Adipocyte (in vitro differentiated cells): Measurements from ENCODE around the gene SCOC.

ENCODE experiments used
- DNase-seq: peaks from one replicate; pipeline ENCODE4 v3.0.0-alpha.2; 2015; ENCODE audit warnings: low read depth
- H3K27me3 ChIP-seq: replicated peaks from 2 replicates; pipeline ENCODE4 v1.7.0; 2013; ENCODE audit warnings: mild to moderate bottlenecking, low read length, moderate library complexity; ENCODE audit not compliant: control insufficient read depth, insufficient read depth
- H3K36me3 ChIP-seq: 2 replicates; pipeline ENCODE4 v1.7.0; 2013; ENCODE audit warnings: low read length, mild to moderate bottlenecking, moderate library complexity; ENCODE audit not compliant: control insufficient read depth, insufficient read depth, severe bottlenecking
- H3K4me1 ChIP-seq: 2 replicates; pipeline ENCODE4 v1.7.0; 2013; ENCODE audit warnings: mild to moderate bottlenecking, low read length, moderate library complexity; ENCODE audit not compliant: control insufficient read depth, insufficient read depth
- H3K4me3 ChIP-seq: 2 replicates; pipeline ENCODE4 v1.7.0; 2013; ENCODE audit warnings: mild to moderate bottlenecking, low read length, moderate library complexity
- H3K9ac ChIP-seq: 2 replicates; pipeline ENCODE4 v1.7.0; 2013; ENCODE audit warnings: mild to moderate bottlenecking, low read length, moderate library complexity
- H3K9me3 ChIP-seq: 2 replicates; pipeline ENCODE4 v1.7.0; 2013; ENCODE audit warnings: mild to moderate bottlenecking, low read length, moderate library complexity; ENCODE audit not compliant: control insufficient read depth

SCOC gene

DNA sequence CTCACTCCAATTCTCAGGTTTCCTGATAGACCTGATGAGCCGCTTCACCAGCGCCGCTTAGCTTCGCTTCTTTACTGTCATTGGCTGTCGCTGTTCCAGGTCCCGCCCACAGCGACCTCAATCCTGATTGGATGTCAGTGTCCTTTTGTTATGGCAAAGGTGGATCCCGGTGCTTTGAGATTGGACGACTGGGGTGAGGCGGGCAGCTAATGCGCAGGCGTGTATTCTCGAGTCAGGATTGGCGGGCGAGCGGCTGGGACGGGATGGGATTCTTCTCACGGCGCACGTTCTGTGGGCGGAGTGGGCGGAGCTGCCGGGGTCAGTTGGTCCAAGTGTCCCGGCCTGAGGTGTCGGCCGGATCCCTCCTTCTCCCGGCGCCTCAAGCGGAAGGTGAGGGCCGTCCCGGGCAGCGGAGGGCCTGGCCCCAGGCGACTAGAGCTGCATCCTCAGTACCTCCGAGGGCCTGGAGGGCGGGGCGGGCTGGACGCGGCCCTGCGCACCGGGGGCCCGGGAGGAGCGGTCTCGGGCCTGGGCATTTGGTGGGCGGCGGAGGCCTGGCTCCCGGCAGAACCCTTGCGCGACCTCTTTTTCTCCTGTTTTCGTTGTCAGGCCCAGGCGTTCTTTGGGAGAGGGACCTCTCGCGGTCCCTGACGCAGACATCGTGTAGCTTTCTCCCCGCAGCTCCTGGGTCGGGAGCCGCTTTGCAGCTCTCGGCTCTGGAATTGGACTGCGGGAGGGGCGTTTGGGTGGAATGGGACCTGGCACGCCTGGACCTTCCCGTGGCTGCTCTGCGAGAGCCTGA is at the start of gene SCOC:
SCOC (plus strand) TSS at position 319 of the 802 bp plus-strand sequence. CDS start 5,525 bp downstream, outside the sequence.
- Histone ChIP-seq H3K36me3 (no peaks in the 10 kb centered on the region), H3K27me3 (no peaks in the 10 kb centered on the region), H3K9ac (peak within 1 kb of the TSS; percentile 95), H3K9me3 (no peaks in the 10 kb centered on the region), H3K4me3 (peak within 1 kb of the TSS; percentile 93), H3K4me1 (peaks cover 15% of the 10 kb centered on the region)
- peak; percentile 100 for DNase-seq

DNA sequence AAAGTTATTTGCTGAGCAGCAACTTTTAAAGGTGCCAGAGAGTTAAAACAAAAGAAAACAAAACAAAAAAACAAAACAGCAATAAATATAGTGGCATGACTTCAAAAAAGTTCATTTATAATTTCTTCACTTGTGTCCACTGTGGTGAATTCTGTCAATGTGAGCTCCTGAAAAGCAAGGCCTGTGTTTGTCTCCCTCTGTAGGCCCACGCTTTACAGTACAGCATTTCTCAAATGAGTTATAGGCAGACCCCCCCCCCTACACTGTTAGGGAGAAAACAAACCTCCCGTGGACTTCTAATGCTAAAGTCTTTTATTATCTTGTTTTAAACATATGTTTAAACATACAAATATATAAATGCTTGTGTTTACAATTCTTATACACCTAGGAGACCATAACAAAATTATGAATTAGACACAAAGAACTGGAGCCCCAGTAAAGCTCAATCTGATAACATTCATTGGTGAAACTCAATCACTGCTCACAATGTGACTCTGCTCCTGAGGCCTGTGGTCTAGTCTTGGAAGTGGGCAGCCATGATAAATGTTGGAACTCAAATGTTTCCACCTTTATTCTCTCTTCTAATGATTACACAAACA is 47.0 kb upstream of the SCOC start:
- no peaks in the 10 kb centered on the region for H3K27me3 ChIP-seq
- no peaks in the 10 kb centered on the region for H3K4me1 ChIP-seq
- no peaks in the 10 kb centered on the region for H3K9me3 ChIP-seq
- DNase-seq, result peak; percentile 81
- H3K4me3 ChIP-seq, result no peak overlapping the region
- H3K9ac ChIP-seq, result no peak overlapping the region
- no peaks in the 10 kb centered on the region for H3K36me3 ChIP-seq

DNA sequence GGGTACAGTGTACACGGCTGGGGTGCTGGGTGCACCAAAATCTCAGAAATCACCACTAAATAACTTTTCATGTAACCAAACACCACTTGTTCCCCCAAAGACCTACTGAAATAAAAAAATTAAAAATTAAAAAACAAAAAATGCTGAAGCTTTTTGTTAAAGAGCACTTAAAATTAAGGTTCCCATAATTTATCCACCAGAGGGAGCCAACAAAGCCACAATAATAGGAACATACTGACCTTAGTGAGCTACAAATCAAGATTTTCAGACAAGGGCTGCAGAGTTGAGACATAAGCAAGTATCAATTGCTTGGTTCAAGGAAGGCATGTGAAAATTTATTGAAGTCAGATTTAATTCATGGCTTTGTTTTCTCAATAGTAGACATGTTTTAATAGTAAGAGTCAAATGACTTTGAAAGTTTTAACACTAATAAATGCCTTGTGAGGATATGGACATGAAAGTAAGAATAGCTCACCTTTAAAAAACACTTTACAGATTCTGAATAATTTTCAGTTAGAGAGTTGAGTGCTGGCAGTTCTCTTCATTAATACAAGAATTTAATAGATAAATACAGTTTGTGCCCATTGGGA is 43.0 kb upstream of the SCOC start:
- no peak overlapping the region for H3K9ac ChIP-seq
- no peaks in the 10 kb centered on the region for H3K4me1 ChIP-seq
- no peaks in the 10 kb centered on the region for H3K9me3 ChIP-seq
- H3K36me3 ChIP-seq, result no peaks in the 10 kb centered on the region
- no peak overlapping the region for H3K4me3 ChIP-seq
- no peaks in the 10 kb centered on the region for H3K27me3 ChIP-seq
- DNase-seq, result peak; percentile 79

DNA sequence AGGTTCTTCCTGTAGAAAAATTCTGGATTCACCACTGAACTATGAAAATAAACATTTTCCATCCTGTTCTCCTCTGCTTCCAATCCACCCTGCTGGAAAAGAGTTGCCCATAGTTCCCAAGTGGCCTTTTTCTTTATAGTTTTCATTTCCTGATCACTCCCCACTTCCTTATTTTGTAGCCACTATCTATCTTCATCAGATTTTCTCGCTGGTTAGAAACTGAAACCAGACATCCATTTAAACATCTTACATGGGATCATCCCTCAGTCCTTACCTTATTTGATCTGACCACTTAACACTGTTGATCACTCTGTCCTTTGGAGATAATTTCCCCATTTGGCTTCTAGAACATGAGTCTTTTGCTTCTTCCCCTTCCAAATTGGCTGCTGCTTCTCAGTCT is 42.2 kb upstream of the SCOC start:
- no peaks in the 10 kb centered on the region for H3K4me1 ChIP-seq
- no peaks in the 10 kb centered on the region for H3K27me3 ChIP-seq
- no peaks in the 10 kb centered on the region for H3K9me3 ChIP-seq
- DNase-seq, result no peak
- no peak overlapping the region for H3K4me3 ChIP-seq
- no peaks in the 10 kb centered on the region for H3K36me3 ChIP-seq
- no peak overlapping the region for H3K9ac ChIP-seq

DNA sequence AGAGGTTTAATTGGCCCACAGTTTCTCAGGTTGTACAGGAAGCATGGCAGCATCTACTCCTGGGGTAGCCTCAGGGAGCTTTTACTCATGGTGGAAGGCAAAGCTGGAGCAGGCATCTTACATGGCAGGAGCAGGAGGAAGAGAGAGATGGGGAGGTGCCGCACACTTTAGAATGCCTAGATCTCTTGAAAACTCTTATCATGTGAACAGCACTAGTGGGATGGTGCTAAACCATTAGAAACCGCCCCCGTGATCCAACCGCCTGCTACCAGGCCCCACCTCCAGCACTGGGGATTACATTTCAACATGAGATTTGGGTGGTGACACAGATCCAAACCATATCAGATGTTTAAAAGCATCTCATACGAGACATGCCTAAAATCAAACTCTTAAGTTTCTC is 41.6 kb upstream of the SCOC start:
- Histone ChIP-seq H3K4me1 (no peaks in the 10 kb centered on the region), H3K9ac (no peak overlapping the region), H3K4me3 (no peak overlapping the region), H3K36me3 (no peaks in the 10 kb centered on the region), H3K27me3 (no peaks in the 10 kb centered on the region), H3K9me3 (no peaks in the 10 kb centered on the region)
- no peak for DNase-seq

DNA sequence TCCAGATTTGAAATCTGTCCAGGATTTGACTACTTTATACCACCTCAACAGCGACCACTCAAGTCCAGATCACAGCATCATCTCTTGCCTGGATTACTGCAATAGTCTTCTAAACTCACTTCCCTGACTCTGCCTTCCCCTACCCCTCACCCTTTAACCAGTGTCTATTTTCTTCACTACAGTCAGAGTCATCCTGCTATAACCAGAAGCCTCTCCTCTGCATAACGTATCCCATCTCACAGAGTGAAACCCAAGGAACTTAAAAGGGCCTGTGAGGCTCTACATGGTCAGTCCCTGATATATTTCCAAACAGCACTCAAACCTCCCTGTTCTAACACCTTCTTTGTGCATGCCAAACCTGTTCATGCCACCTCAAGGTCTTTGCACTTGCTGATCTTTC is 40.7 kb upstream of the SCOC start:
- H3K4me1 ChIP-seq, result no peaks in the 10 kb centered on the region
- H3K9me3 ChIP-seq, result no peaks in the 10 kb centered on the region
- H3K4me3 ChIP-seq, result no peak overlapping the region
- H3K36me3 ChIP-seq, result no peaks in the 10 kb centered on the region
- no peak overlapping the region for H3K9ac ChIP-seq
- no peaks in the 10 kb centered on the region for H3K27me3 ChIP-seq
- DNase-seq, result no peak

DNA sequence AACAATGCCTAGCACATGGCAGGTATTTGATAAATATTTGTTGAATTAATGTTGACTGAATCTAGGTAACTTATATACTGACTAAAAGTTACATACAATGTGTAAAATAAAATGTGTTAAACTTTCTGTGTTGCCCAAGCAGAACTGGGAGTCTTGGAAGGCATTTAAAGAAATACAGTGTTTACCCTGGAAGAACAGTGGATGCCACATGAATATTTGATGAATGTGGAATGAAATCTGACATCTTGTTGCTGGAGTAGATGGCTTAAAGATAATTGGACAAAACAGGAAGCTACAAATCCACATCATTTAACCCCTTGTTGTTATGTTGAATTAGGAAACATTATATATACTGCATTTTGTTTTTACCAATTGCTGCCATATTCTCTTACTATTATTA is 39.9 kb upstream of the SCOC start:
- H3K9me3 ChIP-seq, result no peaks in the 10 kb centered on the region
- H3K4me1 ChIP-seq, result no peaks in the 10 kb centered on the region
- H3K36me3 ChIP-seq, result no peaks in the 10 kb centered on the region
- no peak for DNase-seq
- H3K4me3 ChIP-seq, result no peak overlapping the region
- H3K9ac ChIP-seq, result no peak overlapping the region
- no peaks in the 10 kb centered on the region for H3K27me3 ChIP-seq

DNA sequence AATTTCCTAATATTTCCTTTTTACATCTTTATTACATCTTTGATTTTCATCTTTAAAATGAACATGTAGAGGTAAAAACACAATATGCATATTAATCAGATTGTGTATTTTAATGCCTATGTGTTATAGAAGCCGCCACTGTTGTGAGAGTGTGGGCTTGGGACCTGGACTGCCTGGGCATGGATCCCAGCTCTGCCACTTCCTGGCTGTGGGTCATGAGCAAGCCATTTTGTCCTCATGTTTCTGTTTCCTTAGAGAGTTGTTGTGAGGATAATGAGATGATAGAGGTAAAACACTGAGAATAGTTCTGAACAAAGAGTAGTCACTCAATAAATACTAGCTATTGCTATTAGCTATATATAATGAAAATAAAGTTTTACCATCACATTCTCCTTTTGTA is 38.4 kb upstream of the SCOC start:
- Histone ChIP-seq H3K9me3 (no peaks in the 10 kb centered on the region), H3K27me3 (no peaks in the 10 kb centered on the region), H3K36me3 (no peaks in the 10 kb centered on the region), H3K4me1 (no peaks in the 10 kb centered on the region), H3K9ac (no peak overlapping the region), H3K4me3 (no peak overlapping the region)
- no peak for DNase-seq

DNA sequence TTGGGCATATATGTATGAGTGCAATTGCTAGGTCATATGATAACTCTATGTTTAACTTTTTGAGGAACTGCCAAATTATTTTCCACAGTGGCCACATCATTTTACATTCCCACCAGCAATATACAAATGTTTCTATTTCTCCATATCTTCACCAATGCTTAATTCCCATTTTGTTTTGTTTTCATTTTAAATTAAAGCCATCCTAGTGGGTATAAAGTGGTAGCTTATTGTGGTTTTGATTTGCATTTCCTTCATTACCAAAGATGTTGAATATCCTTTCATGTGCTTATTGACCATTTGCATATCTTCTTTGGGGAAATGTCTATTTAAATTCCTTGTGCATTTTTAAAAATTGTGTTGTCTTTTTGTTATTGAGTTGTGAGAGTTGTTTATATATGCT is 36.7 kb upstream of the SCOC start:
- Histone ChIP-seq H3K4me3 (no peak overlapping the region), H3K4me1 (no peaks in the 10 kb centered on the region), H3K9me3 (no peaks in the 10 kb centered on the region), H3K27me3 (no peaks in the 10 kb centered on the region), H3K9ac (no peak overlapping the region), H3K36me3 (no peaks in the 10 kb centered on the region)
- no peak for DNase-seq

DNA sequence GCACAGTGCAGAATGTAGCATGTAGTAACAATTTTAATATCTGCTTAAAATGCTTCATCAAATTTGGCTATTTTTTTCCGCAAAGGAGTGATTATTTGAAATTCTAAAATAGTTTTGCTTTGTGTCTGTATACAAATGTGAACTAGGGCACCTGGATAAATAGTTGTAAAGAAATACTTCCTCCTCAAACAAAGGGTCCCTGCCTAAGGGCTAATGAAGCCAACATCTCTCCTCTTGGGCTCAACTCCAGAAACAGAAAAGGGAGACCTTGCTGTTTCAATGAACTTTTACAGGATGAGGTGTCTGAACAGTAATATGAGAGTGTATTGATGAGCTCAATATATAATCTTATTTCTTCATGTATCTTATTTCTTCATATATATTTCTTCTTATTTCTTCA is 30.8 kb upstream of the SCOC start:
- H3K36me3 ChIP-seq, result no peaks in the 10 kb centered on the region
- H3K9ac ChIP-seq, result no peak overlapping the region
- H3K27me3 ChIP-seq, result no peaks in the 10 kb centered on the region
- no peak for DNase-seq
- H3K4me1 ChIP-seq, result peaks cover 6% of the 10 kb centered on the region
- no peak overlapping the region for H3K4me3 ChIP-seq
- no peaks in the 10 kb centered on the region for H3K9me3 ChIP-seq

DNA sequence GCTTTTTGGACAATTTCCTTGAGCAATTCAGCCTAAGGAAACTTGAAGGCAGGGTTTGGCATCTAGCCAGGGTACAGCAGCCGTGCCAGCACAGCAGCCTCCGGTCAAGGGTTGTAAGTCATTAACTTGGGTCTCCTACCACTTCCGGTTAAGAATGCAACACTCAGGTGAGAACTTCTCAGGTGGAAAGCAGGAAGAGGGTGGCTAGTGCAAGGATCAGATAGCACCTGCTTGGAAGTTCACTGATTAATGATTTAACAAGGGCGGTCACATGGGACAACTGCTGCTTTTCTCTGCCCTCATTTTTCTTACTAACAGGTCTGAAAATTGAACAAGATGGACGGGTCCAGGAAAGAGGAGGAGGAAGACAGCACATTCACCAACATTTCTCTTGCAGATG is 30.1 kb upstream of the SCOC start:
- no peak for DNase-seq
- H3K9ac ChIP-seq, result no peak overlapping the region
- H3K27me3 ChIP-seq, result no peaks in the 10 kb centered on the region
- H3K36me3 ChIP-seq, result no peaks in the 10 kb centered on the region
- H3K4me3 ChIP-seq, result no peak overlapping the region
- peaks cover 6% of the 10 kb centered on the region for H3K4me1 ChIP-seq
- H3K9me3 ChIP-seq, result no peaks in the 10 kb centered on the region
